Stimulated activated CD8-positive, alpha-beta memory T cell treated with anti-CD3 and anti-CD28 coated beads, Interleukin-12 subunit alpha, Interleukin-12 subunit beta, amount 100 ng/mL, for 4 hours (primary cell): ENCODE measurements around the gene CLEC16A.
"Not testable (repeated sequence)": the region's sequence is repeated elsewhere in the genome, so short reads cannot be mapped to it uniquely, and the experiment has no call there.

ENCODE experiments used
- DNase-seq: peaks from one replicate; pipeline ENCODE4 v3.0.0-alpha.2; 2020; ENCODE audit warnings: low read depth

The CLEC16A gene

GRCh38 chr16:11101283-11101682 is 156.9 kb downstream of the CLEC16A start:
- no peak for DNase-seq

DNA sequence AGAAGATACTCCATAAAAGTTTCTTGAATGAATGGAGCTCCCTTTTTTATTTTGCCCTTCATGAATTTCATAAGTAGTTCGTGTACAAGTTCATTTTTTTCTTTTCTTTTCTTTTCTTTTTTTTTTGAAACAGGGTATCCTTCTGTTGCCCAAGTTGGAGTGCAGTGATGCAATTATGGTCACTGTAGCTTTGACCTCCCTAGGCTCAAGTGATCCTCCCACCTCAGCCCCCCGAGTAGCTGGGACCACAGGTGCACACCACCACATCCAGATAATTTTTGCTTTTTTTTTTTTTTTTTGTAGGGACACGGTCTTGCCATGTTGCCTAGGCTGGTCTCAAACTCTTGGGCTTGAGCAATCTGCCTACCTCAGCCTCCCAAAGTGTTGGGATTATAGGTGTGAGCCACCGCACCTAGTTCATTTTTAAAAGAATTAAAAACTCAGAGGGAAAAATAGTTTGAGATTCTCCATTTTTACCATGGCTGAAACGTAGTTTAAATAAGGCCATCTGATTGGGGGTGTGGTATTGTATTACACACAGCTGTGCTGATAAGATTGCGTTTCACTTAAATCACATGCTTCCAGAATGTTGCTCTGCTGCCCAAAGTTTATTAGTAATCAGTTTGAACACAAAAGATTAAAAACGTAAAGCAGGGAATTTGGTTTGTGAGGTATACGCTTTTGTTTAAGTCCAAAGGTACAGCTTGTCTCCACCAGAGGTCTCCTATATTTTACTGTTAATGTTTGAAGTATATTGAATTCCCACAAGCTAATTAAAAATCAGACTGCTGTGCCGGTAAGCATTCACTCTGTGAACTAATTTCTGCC is 157.5 kb downstream of the CLEC16A start:
- DNase-seq: no peak

GRCh38 chr16:11102523-11102898 is 158.1 kb downstream of the CLEC16A start:
- DNase-seq: no peak

GRCh38 chr16:11103301-11103700 is 158.9 kb downstream of the CLEC16A start:
- DNase-seq: not testable (repeated sequence)

- no peak for DNase-seq
These were observed 160.0 kb downstream of the CLEC16A start for GRCh38 chr16:11104168-11105037.

GRCh38 chr16:11105038-11105903 is 160.9 kb downstream of the CLEC16A start:
- DNase-seq: no peak

- DNase-seq: no peak
These were observed 162.4 kb downstream of the CLEC16A start for GRCh38 chr16:11106726-11107125.

DNA sequence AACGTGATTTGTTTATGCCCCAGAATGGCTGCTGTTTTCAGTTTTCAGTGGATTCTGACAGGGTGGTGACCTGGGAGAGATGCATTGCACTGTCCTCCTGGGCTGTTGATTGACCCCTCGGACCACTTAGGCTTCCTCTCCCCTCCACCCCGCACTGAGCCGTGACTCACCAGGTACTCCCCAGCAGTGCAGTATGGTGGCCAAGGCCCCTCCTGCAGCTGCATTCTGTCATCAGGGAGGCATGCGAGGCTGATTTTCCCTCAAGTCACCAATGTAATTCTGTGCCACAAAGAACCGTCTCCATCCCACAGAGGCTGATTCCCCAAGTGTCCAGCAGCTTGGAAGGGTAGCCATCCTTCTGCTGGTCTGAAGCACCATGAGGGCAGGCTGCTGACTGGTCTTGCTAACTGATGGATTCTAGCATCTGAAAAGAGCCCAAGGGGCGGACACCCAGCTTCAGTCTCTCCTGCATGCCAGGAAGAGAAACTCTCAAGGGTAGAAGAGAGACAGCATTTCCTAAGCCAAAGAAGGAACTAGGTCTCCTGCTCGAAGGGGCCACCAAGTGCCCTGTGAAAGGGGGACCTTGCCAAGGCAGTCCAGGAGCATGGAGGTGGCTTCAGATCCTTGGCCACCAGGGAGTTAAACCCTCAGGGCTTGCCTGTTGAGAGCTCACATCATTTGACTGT is 163.6 kb downstream of the CLEC16A start:
- DNase-seq: no peak

DNA sequence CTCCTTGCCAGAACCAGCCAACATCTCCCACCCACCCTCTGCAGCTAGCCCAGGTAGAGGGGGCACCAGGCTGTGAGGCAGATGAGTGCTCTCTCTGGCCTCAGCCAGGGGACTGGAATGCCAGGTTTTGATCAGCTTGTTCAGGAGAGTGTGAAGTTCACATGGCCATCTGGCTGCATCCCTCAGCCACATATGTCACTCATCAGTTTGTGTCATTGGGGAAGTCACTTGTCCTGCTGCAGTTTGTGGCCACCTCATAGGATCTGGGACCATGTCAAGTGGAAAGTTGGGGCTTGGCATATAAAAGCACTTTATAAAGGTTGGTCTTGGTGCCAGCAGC is 164.1 kb downstream of the CLEC16A start:
- no peak for DNase-seq

GRCh38 chr16:11109566-11109965 is 165.2 kb downstream of the CLEC16A start:
- no peak for DNase-seq

GRCh38 chr16:11111150-11111549 is 166.8 kb downstream of the CLEC16A start:
- no peak for DNase-seq

GRCh38 chr16:11111856-11112634 is 167.7 kb downstream of the CLEC16A start:
- no peak for DNase-seq

DNA sequence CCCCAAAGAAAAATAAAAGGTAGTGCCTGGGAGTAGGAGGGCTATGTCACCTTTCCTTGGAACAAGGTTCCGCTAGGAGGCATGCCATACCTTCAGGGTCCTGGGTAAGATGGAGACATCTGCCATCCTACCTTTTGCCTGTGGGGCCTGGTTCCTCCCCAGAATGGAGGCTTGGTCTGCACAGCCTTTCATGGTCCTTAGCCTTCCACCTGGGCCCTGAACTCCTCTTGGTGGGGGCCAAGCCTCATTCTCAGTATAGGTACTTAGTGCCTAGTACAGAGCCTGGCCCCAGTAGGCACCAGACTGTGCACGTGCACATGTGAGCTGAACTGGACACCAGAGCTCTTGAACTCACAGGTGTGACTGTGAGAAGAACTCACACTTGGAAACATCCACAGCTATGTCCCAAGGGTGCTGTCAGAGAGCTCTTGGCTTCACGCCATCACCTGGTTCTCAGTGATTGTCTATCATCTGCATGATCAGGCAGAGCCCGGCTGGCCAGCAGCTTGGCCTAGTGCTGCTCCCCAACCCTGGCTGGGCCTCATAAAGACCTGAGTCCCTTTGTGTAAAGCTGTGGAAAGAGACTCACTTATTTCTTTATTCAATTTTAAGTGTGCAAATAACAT is 168.5 kb downstream of the CLEC16A start:
- no peak for DNase-seq

DNA sequence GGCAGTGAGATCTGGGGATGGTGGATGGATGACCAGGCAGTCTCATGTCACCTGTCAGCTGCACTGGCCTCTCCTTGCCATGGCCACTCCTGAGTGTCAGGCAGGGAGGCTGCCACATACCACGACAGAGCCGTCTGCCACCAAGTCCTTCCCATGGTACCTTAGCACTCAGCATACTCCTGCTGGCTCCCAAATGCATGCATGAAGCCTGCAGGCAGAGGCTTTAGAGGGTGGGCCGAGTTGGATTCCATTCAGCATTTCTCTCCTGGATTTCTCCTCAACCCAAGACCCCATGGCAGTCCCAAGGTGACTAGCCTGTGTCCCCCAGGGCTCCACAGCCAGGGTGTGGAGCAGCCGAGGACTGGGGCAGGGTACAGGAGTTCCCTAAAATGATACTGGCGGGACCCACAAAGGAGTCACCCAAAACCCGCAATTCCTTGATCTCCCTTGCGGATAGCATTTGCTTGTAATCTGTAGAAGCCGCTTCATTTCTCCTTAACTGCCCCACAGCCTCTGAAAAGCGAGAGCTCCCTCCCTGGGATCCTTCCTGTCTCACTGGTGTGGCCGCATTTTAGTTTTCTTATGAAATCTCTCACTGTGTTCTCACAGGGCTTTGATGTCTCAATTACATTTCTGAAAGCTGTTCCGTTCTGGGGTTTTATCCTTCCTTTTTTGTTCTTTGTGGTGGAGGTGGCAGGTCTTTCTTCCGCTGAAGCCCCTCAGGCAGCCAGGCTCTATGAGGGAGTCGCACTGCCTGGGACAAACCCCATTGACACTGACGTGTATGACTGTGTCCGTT is 170.2 kb downstream of the CLEC16A start:
- DNase-seq: no peak

DNA sequence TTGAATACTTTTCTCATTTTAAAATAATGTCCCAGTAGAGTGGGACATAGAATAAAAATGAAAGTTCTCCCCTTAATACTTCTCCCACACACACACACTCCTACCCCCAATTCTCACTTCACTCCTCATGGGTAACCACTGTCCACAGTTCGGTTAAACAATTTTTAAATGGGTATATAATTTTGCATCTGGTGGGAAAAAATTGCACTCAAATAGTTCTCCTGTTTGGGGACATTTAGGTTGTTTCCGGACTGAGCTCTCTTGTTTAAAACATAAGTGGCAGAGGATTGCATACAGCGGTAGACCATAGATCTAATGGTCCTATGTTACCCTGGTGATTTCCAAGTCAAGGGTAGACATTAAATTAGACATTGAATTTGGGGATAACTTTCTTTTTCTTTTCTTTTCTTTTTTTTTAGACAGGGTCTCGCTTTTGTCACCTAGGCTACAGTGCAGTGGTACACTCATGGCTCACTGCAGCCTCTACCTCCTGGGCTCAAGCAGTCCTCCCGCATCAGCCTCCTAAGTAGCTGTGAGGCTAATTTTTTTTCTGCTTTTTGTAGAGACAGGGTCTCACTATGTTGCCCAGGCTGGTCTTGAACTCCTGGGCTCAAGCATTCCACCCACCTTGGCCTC is 173.3 kb downstream of the CLEC16A start:
- DNase-seq: no peak

- no peak for DNase-seq
These were observed 174.1 kb downstream of the CLEC16A start for GRCh38 chr16:11118479-11118878.

- DNase-seq: no peak
These were observed 176.8 kb downstream of the CLEC16A start for GRCh38 chr16:11121083-11121608.

- DNase-seq: no peak
These were observed 177.7 kb downstream of the CLEC16A start for GRCh38 chr16:11121914-11122692.
